ENCODE results near the gene ZNF683.
"Not testable (repeated sequence)": the region's sequence is repeated elsewhere in the genome, so short reads cannot be mapped to it uniquely, and the experiment has no call there.

Gene ZNF683

DNA sequence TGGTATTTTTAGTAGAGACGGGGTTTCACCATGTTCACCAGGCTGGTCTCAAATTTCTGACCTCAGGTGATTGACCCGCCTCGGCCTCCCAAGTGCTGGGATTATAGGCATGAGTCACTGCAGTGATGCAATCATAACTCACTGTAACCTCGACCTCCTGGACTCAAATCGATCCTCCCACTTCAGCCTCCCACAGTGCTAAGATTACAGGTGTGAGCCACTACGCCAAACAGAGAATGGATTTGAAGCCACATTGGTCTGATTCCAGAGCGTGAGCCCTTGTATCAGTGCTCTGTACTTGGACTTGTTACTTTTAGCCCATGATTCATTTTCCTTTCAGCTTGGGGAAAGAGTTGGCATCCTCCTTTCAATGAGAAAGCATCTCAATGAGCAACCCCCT lies 14.9 kb upstream of the ZNF683 start:
- no peak for DNase-seq (ENCODE audit: low read depth in 2 of 3, low spot score in 2 of 3)

DNA sequence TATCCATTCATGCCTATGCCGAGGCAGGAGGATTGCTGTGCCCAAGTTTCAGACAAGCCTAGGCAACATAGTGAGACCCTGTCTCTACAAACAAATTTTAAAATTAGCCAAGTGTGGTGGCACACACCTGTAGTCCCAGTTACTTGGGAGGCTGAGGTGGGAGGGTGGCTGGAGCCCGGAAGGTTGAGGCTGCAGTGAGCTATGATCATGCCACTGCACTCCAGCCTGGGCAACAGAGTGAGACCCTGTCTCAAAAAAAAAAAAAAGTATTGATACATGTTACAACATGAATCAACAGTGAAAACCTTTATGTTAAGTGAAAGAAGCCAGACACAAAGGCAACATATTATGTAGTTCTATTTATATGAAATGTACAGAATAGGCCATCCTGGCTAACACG lies 12.5 kb upstream of the ZNF683 start:
- not testable (repeated sequence) for DNase-seq (ENCODE audit: low read depth in 2 of 3, low spot score in 2 of 3)

DNA sequence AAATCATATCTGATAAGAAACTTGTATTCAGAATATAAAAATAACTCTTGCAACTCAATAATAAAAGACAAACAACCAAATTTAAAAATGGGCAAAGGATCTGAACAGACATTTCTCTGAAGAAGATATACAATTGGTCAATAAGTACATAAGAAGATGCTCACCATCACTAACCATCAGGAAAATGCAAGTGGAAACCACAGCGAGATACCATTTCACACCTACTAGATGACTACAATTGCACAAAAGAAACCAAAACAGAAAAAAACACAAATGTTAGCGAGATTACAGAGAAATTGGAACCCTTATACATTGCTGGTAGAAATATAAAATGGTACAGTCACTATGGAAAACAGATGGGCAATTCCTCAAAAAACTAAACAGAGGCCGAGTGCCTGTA lies 11.5 kb upstream of the ZNF683 start:
- no peak for DNase-seq (ENCODE audit: low read depth in 2 of 3, low spot score in 2 of 3)

DNA sequence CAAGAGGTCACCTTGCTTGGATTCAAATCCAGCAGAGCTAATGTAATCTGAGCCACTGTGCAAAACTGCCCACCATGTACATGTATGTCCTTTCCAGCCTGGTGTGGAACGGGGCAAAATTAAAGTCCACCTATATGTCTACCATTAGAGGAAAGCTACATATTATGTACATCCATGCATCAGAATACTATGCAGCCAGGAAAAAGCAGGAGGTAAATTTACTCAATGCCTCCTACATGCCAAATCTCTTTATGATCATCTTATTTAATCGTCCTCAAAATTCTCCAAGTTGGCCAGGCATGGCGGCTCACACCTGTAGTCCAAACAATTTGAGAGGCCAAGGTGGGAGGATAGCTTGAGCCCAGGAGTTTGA lies 6.3 kb upstream of the ZNF683 start:
- DNase-seq (ENCODE audit: low read depth in 2 of 3, low spot score in 2 of 3), result no peak

DNA sequence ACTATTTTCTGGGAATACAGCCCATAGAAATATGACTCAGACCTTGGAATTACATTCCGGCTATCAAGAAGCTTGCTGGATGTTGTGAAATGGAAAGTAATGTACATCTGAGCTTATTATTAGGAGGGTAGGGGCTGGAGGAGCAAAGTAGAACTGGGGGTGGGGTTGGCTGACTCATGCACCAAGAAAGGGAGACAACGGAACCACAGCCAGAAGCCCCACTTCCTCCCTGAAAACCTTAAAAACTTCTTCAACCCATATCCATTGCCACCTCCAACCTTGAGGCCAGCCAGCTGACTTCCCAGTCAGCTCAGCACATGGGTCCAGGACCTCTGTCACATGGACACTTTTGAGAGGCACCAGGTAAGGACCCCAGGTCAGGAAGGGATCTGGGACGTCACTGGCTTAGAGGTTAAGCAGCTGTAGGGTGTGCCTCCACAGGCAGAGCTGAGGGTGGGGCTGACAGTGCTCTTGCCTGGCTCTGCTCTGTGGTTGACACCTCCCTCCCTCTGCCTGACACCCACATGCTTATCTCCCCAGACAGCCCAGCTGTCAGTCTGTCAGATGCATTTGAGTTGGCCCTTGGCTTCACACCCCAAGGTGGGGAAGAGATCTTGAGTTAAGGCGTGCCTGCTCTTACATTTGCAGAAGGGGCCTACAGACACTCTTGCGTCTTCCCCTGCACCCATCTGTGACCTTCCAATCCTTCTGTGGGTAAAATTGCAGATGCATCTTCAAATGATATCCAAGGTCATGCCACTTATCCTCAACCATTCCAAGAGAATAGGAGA lies 5.7 kb upstream of the ZNF683 start:
- peak; percentile 28 to 79 (median 58) for DNase-seq (ENCODE audit: low read depth in 2 of 3, low spot score in 2 of 3)

- no peak for DNase-seq (ENCODE audit: low read depth in 2 of 3, low spot score in 2 of 3)
These were observed 3.5 kb upstream of the ZNF683 start for GRCh38 chr1:26376050-26376449.

- DNase-seq (ENCODE audit: low read depth in 2 of 3, low spot score in 2 of 3), result no peak
These were observed 2.5 kb upstream of the ZNF683 start for GRCh38 chr1:26375081-26375480.

- DNase-seq (ENCODE audit: low read depth in 2 of 3, low spot score in 2 of 3), result not testable (repeated sequence)
These were observed 1.8 kb upstream of the ZNF683 start for GRCh38 chr1:26374361-26374760.

GRCh38 chr1:26373789-26374188 lies 1.2 kb upstream of the ZNF683 start:
- no peak for DNase-seq (ENCODE audit: low read depth in 2 of 3, low spot score in 2 of 3)

DNA sequence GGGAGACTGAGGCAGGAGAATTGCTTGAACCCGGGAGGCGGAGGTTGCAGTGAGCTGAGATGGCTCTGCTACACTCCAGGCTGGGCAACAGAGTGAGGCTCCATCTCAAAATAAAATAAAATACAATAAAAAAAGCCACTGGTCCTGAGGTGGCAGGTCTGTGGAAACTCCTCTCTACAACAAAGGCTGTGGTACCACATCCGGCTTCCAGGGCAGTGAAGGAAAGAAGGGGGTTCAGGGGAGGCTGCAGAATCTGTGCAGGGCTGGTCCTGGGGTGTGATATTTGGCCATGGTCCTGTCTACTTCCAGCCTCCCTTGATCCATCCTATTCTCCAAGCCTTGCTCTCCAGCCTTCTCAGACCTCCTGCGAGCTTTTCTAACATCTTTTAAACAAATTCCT lies 731 bp upstream of the ZNF683 start:
- DNase-seq (ENCODE audit: low read depth in 2 of 3, low spot score in 2 of 3), result no peak

- DNase-seq (ENCODE audit: low read depth in 2 of 3, low spot score in 2 of 3), result no peak
These were observed 511 bp downstream of the ZNF683 start for GRCh38 chr1:26372039-26372438.

- no peak for DNase-seq (ENCODE audit: low read depth in 2 of 3, low spot score in 2 of 3)
These were observed 1.8 kb downstream of the ZNF683 start for GRCh38 chr1:26370591-26371382.

GRCh38 chr1:26368486-26368885 lies 4.1 kb downstream of the ZNF683 start:
- no peak for DNase-seq (ENCODE audit: low read depth in 2 of 3, low spot score in 2 of 3)

- DNase-seq (ENCODE audit: low read depth in 2 of 3, low spot score in 2 of 3), result no peak
These were observed 4.5 kb downstream of the ZNF683 start for GRCh38 chr1:26368006-26368405.

GRCh38 chr1:26367441-26367840 lies 5.1 kb downstream of the ZNF683 start:
- no peak for DNase-seq (ENCODE audit: low read depth in 2 of 3, low spot score in 2 of 3)

DNA sequence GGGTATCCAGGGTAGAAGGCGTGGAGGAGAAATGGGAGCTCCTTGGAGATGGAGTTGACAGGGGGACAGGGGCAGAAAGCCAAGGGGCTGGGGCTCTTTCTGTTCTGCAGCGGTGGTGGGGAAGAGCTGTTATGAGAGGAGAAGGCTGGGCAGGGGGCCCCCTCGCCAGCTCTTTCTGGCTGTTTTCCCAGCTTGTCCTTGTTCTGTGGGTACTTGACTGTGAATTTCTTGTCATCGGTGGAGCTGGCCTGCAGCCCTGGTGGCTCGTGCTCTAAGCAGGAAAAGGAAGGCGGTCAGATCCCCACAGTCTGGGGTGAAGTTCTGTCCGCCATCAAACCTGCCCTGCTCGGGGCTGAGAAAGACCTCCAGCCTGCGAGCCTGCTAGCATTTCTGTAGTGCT lies 7.6 kb downstream of the ZNF683 start:
- DNase-seq (ENCODE audit: low read depth in 2 of 3, low spot score in 2 of 3), result no peak

DNA sequence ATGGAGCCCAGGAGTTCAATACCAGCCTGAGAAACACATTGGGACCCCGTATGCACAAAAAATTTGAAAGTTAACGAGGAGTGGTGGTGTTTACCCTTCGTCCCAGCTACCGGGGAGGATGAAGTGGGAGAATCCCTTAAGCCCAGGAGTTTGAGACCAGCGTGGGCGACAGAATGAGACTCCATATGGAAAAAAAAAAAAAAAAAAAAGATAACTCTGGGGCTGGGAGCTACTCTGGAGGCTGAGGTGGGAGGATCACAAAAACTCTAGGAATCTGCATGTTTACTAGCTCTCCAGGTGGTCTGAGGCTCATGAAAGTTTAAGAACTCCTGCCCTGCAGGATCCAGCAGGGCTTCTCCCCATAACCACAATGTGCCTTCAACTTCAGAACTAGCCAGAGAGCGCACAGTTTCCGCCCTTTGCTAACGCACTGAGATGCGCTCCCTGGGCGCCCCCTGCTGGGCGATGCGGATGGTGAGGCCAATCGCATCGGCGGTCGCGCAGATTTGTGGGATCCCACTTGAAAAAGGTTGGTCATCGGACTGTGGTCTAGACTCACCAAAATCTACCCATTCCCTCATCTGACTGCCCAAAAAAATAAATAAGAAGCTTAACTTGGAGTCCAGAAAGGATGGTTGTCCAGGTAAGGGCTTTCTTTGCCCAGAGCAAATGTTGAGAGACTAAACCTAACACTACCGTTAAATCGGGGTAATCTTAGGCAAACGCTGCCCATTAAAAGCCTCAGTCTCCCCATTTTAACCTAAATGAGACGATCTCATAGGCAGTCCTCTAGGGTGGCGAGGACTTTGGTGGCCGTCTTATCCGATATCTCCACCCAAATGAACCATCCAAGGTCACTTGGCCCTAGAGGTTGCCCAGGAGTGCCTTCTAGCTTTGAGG lies 8.8 kb downstream of the ZNF683 start:
- DNase-seq (ENCODE audit: low read depth in 2 of 3, low spot score in 2 of 3), result peak; percentile 65 to 89 (median 71)

DNA sequence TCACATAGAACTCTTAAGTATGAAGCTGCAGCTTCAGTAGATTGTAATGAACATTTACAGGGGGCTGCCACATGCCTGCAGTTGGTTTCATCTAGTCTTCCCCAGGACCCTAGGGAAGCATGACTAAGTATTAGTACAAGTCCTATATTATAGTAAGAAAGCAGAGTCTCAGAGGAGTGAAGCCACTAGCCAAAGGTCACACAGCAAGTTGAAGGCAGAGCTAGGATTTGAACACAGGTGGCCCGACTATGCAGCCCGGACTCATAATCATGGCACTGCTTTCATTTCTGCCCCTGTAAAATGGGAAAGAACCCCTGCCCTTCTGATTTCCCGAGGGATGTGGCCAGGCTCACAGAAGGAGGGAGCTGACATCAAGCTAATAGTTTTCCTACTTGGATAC lies 10.2 kb downstream of the ZNF683 start:
- no peak for DNase-seq (ENCODE audit: low read depth in 2 of 3, low spot score in 2 of 3)

DNA sequence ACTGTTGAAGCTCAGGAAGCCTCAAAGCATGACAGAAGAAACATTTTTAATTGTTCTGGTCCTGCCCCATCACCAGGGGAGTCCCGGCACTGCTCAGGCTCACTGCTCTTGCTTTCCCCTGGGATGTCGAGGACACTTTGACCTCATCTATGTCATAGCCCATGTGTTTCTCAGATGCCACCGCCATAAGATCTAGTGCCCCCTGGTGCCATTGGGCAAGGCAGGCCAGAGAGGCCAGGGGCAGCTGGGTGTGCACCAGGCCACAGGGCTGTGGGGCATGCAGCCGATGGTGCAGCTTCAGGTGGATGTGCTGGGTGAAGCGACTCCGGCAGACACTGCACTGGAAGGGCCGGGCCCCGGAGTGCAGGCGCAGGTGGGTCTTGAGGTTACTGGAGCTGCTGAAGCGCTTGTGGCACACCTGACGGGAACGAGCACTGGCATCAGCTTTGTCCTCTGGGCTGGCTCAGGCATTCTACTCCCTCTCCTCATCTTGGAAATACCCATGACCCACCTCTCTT lies 10.9 kb downstream of the ZNF683 start:
- no peak for DNase-seq (ENCODE audit: low read depth in 2 of 3, low spot score in 2 of 3)

GRCh38 chr1:26360807-26361604 lies 11.5 kb downstream of the ZNF683 start:
- DNase-seq (ENCODE audit: low read depth in 2 of 3, low spot score in 2 of 3), result no peak

Measured in activated CD8-positive, alpha-beta memory T cell treated with anti-CD3 and anti-CD28 coated beads for 48 hours (primary cell).